ENCODE measurements around the gene ZG16B.
A peak's percentile ranks its signal among the peaks of the same experiment; 100 is the strongest.

The ZG16B gene

GRCh38 chr16:2871926-2872325 is 41.8 kb downstream of the ZG16B start:
- no peak for DNase-seq

- DNase-seq = no peak
Measured at GRCh38 chr16:2874032-2874911, 44.2 kb downstream of the ZG16B start.

GRCh38 chr16:2874912-2875362 is 44.8 kb downstream of the ZG16B start:
- DNase-seq = peak in 1 of 2 experiments; percentile 68

- DNase-seq = no peak
Measured at GRCh38 chr16:2879854-2880508, 49.9 kb downstream of the ZG16B start.

All from NCI-H524 (cell line).